ENCODE measurements around the gene BTN1A1. TPM values are rescaled to one million over a fixed set of nuclear protein-coding genes. Genes with fewer than 3 reads are reported as not detected.

BTN1A1 gene
- total RNA-seq, 4 donors from 2014 or later: not detected

- no peak for DNase-seq (ENCODE audit: low spot score)
- ATAC-seq (ENCODE audit: low FRiP score): no peak
- TF ChIP-seq, protein P1, sequence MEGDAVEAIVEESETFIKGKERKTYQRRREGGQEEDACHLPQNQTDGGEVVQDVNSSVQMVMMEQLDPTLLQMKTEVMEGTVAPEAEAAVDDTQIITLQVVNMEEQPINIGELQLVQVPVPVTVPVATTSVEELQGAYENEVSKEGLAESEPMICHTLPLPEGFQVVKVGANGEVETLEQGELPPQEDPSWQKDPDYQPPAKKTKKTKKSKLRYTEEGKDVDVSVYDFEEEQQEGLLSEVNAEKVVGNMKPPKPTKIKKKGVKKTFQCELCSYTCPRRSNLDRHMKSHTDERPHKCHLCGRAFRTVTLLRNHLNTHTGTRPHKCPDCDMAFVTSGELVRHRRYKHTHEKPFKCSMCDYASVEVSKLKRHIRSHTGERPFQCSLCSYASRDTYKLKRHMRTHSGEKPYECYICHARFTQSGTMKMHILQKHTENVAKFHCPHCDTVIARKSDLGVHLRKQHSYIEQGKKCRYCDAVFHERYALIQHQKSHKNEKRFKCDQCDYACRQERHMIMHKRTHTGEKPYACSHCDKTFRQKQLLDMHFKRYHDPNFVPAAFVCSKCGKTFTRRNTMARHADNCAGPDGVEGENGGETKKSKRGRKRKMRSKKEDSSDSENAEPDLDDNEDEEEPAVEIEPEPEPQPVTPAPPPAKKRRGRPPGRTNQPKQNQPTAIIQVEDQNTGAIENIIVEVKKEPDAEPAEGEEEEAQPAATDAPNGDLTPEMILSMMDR (IDR thresholded peaks at IDR 0.05): no peak
Observed at GRCh38 chr6:26476896-26477295, 23.2 kb upstream of the BTN1A1 start.

DNA sequence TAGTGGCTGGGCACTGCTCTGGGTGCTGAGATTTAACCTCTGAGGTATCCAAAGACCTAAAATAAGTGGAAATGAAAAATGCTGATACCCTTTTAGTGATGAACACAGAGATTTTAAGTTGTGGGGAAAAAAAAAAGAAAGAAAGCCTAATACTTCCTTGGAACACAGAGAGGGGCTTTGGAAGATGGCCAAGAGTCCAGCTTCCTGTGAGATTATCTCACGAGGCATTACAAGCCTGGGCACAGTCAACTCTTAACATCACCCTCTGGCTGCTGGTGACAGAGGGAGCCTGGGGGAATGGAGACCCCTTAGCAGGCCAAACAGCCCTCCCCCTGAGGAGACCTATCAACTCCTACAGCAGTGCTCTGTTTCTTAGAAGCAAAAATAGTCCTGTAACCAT, 22.7 kb upstream of the BTN1A1 start:
- no peak for ATAC-seq (ENCODE audit: low FRiP score)
- DNase-seq (ENCODE audit: low spot score): no peak
- TF ChIP-seq, protein P1 (IDR thresholded peaks at IDR 0.05): no peak

DNA sequence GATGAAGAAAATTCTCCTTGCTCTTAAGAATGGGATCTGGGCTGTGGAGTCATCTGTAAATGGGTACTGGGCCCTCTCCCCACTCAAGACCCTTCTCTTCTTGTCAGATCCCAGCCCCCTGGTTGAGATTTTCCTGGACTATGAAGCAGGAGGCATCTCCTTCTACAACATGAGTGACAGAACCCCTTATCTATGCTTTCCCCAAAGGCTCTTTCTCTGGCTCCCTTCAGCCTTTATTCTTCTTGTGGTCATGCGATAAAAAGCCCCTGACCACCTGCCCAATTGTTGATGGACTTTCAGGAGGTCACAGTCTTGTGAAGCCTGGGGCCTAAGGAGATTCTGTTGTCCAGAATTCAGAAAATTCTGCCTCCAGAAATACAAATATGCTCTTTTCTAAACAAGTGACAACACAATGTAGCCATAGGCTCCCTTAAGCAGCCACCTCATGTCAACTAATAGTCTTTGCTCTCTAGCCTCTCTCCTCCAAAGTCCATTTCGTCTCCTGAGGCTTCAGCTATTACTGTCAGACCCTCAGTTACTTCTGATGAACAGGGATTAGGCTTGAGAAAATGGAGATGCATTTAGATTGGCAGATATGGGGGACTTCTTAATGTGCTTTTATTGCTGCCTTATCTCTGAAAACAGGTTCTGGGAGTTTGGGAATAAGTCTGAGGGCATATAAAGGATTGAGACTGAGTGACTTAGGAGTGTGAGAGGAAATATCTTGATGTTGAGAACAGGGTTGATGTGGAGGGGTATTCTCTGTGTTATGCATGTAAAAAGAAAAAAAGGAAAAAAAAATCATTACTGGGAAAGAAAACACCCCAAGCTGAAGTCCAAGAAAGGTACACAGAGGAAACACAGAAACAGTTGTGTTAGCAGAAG, 21.8 kb upstream of the BTN1A1 start:
- no peak for DNase-seq (ENCODE audit: low spot score)
- TF ChIP-seq, protein P1 (IDR thresholded peaks at IDR 0.05): no peak
- no peak for ATAC-seq (ENCODE audit: low FRiP score)

GRCh38 chr6:26478985-26479278, 21.2 kb upstream of the BTN1A1 start:
- DNase-seq (ENCODE audit: low spot score): no peak
- TF ChIP-seq, protein P1 (IDR thresholded peaks at IDR 0.05): no peak
- no peak for ATAC-seq (ENCODE audit: low FRiP score)

DNA sequence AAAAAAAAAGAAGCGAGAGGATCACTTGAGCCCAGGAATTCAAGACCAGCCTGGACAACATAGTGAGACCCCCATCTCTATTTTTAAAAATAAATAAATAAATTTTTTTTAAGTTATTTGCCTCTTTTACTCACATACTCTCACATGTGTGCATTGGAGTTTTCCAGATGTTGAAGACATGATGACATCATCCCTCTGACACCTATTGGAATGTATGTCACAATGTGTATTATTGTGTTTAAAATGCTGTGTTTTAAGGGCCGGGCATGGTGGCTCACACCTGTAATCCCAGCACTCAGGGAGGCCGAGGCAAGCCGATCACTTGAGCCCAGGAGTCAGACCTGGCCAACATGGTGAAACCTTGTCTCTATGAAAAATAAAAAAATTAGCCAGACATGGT, 17.8 kb upstream of the BTN1A1 start:
- TF ChIP-seq, protein P1 (IDR thresholded peaks at IDR 0.05): no peak
- no peak for DNase-seq (ENCODE audit: low spot score)
- ATAC-seq (ENCODE audit: low FRiP score): no peak

- no peak for DNase-seq (ENCODE audit: low spot score)
- no peak for ATAC-seq (ENCODE audit: low FRiP score)
- TF ChIP-seq, protein P1 (IDR thresholded peaks at IDR 0.05): no peak
Observed at GRCh38 chr6:26483727-26484126, 16.4 kb upstream of the BTN1A1 start.

- ATAC-seq (ENCODE audit: low FRiP score) (no peak), DNase-seq (ENCODE audit: low spot score) (no peak)
- TF ChIP-seq, protein P1 (IDR thresholded peaks at IDR 0.05): no peak
Observed at GRCh38 chr6:26484161-26484560, 15.9 kb upstream of the BTN1A1 start.

All from omental fat pad (tissue), 4 donors.